ENCODE results near the gene EXOC6B.

DNA sequence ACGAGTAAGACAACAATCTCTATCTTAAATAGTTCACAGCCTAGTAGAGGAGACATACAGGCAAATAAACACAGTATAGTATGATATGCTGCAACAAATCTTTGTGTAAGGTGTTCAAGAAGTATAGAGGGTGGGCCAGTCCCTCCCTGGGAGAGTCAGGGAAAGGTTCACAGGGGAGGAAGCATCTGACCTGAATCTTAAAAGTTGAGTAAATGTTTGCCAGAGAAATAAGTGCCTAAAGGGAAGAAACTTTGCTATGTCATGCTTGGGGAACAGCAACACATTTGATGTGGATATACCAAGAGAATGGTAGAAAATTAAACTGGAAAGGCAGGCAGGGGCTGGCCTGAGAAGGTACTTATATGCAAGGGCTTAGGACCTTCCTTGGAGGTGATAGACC lies 552.4 kb downstream of the EXOC6B start:
- TF ChIP-seq, protein P1, sequence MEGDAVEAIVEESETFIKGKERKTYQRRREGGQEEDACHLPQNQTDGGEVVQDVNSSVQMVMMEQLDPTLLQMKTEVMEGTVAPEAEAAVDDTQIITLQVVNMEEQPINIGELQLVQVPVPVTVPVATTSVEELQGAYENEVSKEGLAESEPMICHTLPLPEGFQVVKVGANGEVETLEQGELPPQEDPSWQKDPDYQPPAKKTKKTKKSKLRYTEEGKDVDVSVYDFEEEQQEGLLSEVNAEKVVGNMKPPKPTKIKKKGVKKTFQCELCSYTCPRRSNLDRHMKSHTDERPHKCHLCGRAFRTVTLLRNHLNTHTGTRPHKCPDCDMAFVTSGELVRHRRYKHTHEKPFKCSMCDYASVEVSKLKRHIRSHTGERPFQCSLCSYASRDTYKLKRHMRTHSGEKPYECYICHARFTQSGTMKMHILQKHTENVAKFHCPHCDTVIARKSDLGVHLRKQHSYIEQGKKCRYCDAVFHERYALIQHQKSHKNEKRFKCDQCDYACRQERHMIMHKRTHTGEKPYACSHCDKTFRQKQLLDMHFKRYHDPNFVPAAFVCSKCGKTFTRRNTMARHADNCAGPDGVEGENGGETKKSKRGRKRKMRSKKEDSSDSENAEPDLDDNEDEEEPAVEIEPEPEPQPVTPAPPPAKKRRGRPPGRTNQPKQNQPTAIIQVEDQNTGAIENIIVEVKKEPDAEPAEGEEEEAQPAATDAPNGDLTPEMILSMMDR (conservative IDR thresholded peaks at IDR 0.05) = no peak
- no peak for TF ChIP-seq EZH2 (IDR thresholded peaks at IDR 0.05; ENCODE audit: low read depth)
